SHP77 (cell line): ENCODE results near the gene PIK3CA.
A peak's percentile ranks its signal among the peaks of the same experiment; 100 is the strongest.
"Not testable (repeated sequence)": the region's sequence is repeated elsewhere in the genome, so short reads cannot be mapped to it uniquely, and the experiment has no call there.

ENCODE experiments used
- DNase-seq, 2 experiments: peaks; one replicate each; lab custom pipeline; 2025; lab: John Stamatoyannopoulos, UW

Gene PIK3CA

DNA sequence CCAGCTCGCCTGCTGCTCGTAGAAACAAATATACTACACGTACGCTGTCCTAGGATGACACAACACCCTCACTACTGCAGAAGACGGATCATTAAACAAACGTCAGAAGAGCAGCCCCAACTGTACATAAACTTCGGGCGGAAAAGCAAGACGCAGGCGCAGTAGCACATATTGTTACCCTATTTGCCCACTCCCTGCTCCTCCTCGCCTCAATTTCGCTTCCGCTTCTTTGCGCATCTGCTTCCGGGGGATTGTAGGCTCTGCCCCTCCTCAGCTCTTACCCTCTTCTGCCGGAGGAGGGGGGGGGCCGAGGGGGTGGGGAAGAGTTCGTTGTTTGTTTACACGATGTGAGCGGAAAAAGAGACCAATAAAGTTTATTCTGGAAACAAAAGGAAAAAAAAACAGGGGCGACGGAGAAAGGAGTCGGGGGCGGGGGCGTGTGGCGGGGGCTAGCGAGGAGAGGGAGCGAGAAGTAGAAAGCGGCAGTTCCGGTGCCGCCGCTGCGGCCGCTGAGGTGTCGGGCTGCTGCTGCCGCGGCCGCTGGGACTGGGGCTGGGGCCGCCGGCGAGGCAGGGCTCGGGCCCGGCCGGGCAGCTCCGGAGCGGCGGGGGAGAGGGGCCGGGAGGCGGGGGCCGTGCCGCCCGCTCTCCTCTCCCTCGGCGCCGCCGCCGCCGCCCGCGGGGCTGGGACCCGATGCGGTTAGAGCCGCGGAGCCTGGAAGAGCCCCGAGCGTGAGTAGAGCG lies at the start of gene PIK3CA:
TSS of gene PIK3CA (plus strand) at position 485 of the 743 bp plus-strand sequence. CDS start 50,469 bp downstream, outside the sequence.
- DNase-seq: peak; percentile 96 to 98

- no peak for DNase-seq
Observed at GRCh38 chr3:179098388-179099077, 49.6 kb upstream of the PIK3CA start.

- no peak for DNase-seq
Observed at GRCh38 chr3:179100652-179101051, 47.5 kb upstream of the PIK3CA start.

DNA sequence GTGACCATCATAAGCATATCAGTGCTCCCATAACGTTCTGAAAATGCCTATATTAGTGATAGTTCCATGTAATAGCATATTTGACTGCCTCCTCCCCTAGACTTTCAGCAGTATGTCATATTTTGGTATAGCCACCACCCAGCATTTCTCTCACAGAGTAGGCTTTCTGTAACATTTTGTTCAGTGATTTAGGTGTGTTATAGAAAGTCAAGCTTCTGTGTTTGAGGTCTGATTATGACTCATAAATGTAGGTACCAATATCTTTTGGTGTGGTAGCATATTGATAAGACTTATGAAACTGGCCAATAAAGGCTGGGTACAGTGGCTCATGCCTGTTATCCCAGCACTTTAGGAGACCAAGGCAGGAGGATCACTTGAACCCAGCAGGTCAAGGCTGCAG lies 42.3 kb upstream of the PIK3CA start:
- no peak for DNase-seq

DNA sequence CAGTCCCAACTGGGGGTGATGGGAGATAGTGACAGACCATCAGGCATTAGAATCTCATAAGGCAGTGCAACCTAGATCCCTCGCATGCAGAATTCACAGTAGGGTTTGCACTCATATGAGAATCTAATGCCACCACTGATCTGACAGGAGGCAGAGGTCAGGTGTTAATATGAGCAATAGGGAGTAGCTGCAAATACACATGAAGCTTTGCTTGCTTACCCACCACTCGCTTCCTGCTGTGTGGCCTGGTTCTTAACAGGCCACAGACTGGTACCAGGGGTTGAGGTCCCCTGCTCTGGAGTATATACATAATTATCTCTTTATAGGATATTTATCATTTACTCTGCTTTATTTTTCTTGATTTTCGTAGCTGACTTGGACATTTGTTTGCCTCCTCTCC lies 40.5 kb upstream of the PIK3CA start:
- no peak for DNase-seq

- no peak for DNase-seq
Observed at GRCh38 chr3:179108086-179108485, 40.1 kb upstream of the PIK3CA start.

DNA sequence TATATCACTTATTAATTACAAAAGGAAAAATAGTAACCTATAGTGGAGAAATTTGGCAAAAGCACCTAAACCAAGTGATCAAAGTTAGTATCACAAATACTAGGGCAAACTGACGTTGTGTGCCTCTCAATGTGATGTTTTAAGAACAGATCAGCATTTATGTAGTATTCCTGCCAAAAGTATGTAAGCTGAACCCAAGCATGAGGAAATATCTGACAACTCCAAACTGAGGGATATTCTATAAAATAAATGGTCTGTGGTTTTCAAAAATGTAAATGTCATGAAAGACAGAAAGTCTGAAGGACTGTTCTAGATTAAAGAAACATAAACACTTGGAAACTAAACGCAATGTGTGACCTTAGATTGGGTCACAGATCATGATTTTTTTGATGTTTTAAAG lies 34.3 kb upstream of the PIK3CA start:
- no peak for DNase-seq

DNA sequence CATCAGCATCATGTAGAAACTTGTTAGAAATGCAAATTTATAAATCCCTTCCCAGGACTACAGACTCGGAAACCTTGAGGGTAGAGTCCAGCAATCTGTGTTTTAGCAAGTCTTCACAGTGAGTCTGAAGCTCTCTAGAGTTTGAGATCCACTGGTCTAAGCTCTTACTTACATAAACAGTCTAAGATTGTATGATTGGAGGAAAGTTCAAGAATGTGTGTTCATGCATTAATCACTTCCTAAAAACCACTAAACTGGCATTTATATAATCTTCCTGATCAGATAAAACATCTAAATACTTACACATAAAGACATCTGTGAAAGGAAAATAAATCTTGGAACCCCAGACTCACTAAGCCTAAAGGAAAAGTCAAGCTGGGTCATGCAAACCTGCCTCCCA lies 32.7 kb upstream of the PIK3CA start:
- DNase-seq: not testable (repeated sequence)

DNA sequence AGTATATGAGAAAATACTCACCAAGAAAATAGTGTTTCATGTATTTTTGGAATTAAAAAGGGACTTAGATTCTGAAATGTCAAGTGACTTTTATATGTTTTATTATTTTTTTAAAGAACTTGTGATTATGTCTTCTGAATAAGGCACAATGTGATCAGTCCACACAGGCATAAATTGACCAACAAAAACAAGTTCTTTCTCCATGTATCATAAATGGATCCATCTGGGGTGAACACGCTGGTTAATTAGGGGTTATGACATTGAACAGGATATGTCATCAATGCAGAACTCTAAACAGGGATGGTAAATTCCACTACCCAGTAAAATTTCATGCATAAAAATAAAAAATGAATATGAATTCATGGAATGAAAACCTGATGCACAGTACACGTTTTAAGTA lies 31.3 kb upstream of the PIK3CA start:
- no peak for DNase-seq

GRCh38 chr3:179132191-179132890 lies 15.8 kb upstream of the PIK3CA start:
- peak; percentile 44 to 69 for DNase-seq

DNA sequence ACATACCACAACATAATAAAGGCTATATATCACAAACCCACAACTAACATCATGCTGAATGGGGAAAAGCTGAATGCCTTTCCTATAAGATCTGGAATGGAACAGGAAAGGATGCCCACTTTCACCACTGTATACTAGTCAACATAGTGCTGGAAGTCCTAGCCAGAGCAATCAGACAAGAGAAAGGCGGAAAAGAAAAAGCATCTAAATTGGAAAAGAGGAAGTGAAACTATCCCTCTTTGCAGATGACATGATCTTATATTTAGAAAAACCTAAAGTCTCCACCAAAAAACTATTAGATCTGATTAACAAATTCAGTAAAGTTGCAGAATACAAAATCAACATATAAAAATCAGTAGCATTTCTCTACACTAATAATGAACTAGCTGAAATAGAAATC lies 14.6 kb upstream of the PIK3CA start:
- DNase-seq: no peak

DNA sequence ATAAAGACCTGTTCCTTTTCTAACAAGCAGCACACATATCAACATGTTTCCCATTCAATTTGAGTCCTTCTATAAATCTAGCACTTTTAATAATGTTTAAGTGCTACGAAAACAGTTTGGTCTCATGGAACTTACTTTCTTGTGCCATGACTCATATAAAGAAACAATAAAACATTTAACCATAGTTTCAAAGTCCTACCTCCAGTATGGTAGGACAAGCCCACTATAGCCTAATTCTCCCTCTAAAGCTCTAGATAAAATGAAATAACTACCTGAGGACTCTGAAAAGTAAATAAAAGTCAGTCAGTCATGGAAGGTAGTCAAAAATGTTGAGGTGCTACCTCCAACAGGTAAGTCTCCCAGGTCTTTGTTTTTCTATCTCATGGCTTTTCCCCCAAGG lies 12.0 kb upstream of the PIK3CA start:
- DNase-seq: no peak

DNA sequence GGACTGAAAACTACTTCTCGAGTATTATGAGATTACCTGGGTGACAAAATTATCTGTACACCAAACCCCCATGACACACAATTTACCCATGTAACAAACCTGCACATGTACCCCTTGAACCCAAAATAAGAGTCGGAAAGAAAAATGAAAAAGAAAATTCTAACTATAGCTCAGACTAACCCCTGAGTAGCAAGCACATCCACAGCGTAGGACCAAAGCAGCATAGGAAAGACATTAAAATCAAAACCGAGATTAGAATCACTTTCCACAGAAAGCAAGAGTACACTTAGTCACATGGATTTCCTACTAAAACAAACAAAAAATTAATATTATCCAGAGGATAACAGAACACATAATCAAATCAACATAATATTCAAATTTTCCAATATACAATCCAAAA lies 6.3 kb upstream of the PIK3CA start:
- no peak for DNase-seq

- peak; percentile 63 to 66 for DNase-seq
Observed at GRCh38 chr3:179146911-179147513, 1.1 kb upstream of the PIK3CA start.

DNA sequence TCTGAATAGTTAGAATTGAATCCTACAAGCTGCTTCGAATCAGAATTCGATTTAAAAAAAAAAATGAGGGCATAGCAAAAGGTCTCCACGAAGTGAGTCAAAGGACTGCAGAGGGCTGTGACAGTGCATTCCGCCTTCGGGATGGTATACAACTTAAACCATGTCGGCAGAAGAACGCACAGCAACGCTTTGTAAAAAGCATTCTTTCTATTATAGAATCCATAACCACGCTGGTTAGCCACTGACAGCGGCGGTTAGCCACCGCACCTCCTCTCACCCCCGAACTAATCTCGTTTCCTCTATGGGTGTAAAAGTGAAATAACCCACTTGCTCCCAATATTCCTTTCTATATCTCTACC lies 664 bp upstream of the PIK3CA start:
- no peak for DNase-seq

DNA sequence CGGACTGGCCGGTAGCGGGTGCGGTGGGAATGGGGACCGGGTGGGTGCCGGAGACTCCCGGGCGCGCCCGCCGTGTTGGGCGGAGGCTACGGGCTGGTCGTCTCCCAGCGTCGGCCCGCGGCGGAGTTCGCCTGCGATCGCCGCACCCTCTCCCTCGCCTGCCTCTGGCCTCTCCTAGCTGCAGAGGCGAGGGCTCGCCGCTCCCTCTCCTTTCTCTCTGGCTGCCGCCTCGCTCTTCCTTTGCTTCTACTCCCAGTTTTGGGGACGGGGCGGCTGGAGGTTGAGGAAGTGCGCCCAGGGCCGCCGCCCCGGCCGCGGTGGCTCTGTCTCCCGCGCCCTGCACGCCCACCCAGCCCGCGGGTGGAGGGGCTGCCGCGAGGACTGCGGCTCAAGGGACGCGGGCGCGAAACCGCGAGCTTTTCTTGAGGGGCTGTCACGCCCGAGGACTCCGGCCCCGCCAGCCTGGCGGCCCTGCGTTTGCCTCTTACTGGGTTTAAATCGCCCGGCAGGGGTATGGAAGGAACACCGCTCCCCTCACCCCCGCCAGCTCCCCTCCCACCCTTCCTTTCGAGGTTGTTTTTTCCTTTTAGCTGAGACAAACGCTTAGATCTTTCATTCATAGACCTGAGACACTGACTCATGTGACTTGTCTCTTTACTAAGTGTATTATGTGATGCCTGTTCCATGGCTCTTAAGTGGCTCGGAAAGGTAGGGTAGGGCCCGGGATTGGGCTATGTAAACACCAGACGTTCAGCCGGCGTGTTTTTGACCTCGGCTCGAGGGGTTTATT lies 654 bp downstream of the PIK3CA start:
- peak; percentile 40 to 44 for DNase-seq

DNA sequence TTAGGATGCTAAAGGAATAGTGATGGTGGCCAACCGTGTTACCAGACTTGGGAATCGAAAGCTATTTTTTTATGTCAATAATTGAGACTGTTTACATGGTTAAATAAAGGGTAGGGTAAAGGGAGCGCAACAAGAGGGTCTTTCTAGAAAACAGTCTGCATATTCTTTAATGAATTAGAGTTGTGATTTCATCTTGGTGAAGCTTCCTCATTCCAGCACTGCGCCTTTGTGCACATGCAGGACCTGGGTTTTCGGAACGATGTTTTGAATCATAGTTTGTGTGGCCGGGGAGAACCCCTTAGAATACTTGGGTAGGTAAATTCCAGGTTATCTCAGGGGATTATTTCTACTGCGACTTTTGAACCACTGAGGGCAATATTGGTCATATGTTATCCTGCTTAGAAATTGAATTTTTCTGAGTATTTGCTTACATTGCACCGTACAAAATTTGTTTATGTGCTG lies 1.3 kb downstream of the PIK3CA start:
- no peak for DNase-seq

GRCh38 chr3:179149951-179150350 lies 1.8 kb downstream of the PIK3CA start:
- no peak for DNase-seq

- DNase-seq: no peak
Observed at GRCh38 chr3:179150610-179151009, 2.5 kb downstream of the PIK3CA start.

DNA sequence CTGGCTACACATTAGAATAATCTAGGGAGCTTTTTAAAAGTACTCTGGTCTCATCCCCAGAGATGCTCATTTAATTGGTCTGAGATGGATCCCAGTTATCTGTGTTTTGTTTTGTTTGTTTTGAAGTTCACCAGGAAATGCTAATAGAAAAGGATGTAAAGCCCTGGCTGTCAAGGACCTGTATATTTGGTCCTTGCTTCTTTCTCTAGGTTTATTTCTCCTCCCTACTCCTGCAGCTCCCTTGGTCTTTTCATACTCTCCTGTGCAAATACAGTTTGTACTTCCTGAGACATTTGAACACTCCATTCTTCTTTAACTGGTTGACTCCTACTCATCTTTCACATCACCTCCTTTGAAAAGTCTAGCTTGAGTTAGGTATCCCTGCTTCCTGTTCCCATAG lies 3.3 kb downstream of the PIK3CA start:
- DNase-seq: no peak

DNA sequence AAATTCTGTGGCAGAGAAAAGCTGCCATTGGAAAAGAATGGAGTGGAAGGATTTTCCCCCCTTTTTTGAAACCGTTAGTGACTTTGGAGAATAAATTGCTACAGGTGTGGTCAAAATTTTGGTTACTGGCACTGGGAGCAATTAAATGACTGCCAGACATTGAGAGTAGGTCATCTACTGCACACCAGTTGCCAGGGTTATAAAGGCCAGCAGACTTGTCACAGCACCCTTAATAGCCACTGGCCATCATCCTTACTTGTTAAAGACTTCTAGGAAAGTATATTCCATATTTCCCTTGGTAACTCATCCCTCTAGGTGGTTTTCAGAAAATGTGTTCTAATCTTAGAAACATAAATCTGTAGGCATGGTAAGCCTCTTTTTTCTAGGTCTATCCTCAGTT lies 8.0 kb downstream of the PIK3CA start:
- DNase-seq: no peak

DNA sequence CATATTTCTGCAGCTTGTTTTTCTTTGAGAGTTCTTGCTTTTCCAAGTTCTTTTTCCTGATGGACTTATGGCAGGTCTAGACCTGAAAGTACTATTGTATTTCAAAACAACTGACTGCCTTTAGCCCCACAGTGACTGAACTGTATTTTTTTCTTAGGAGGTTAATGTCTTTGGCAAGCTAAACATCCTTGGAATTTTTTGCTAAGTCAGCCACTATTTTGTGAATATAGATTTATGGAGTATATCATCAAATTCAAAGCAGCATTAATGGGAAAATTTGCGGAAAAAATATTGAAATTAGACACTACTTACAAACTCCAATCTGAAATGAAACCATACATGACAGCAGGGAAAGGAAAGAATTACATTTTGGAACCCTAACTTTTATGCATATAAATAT lies 8.6 kb downstream of the PIK3CA start:
- no peak for DNase-seq
